GM18498 (cell line): ENCODE data around the gene DCUN1D1.
A peak's percentile ranks its signal among the peaks of the same experiment; 100 is the strongest.

ENCODE experiments used
- ATAC-seq: cut with Tn5 transposase; IDR thresholded peaks from one replicate; pipeline ENCODE4 v1.9.1; 2021; ENCODE audit warnings: mild to moderate bottlenecking, moderate library complexity; ENCODE audit not compliant: unreplicated experiment

Gene DCUN1D1

GRCh38 chr3:182980204-182981037, at the start of gene DCUN1D1:
TSS of gene DCUN1D1 (minus strand) at chr3:182980538. CDS start at chr3:182980489, 49 bp downstream.
- peak; percentile 95 for ATAC-seq

GRCh38 chr3:183028416-183028815, 48.1 kb upstream of the DCUN1D1 start:
- no peak for ATAC-seq

- ATAC-seq, result no peak
Observed at GRCh38 chr3:183027276-183027675, 46.9 kb upstream of the DCUN1D1 start.

DNA sequence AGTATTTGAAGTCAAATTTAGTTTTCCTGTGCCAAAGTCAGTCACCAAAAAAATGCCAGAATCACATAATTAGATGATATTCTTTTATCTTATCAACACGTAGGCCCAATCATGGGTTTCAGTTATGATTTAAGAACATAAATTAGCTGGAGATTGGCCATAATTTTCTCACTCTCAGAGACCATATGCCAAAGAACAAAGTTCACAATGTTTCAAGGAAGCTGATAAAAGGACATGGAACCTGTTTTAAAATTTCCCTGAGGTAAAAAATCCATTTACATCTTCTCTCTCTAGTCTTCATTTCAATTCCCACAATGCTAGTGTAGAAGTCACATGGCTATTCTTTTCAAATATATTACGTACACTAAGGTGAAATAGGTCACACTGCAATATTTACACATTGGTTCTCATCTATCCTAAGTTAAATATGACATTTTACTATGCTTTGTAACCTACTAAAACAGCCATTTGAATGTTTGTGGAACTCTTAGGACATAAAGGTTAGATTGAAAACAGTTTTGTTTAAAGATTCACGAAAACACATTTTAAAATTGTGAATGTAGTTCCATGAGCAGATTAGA, 42.7 kb upstream of the DCUN1D1 start:
- ATAC-seq, result no peak

DNA sequence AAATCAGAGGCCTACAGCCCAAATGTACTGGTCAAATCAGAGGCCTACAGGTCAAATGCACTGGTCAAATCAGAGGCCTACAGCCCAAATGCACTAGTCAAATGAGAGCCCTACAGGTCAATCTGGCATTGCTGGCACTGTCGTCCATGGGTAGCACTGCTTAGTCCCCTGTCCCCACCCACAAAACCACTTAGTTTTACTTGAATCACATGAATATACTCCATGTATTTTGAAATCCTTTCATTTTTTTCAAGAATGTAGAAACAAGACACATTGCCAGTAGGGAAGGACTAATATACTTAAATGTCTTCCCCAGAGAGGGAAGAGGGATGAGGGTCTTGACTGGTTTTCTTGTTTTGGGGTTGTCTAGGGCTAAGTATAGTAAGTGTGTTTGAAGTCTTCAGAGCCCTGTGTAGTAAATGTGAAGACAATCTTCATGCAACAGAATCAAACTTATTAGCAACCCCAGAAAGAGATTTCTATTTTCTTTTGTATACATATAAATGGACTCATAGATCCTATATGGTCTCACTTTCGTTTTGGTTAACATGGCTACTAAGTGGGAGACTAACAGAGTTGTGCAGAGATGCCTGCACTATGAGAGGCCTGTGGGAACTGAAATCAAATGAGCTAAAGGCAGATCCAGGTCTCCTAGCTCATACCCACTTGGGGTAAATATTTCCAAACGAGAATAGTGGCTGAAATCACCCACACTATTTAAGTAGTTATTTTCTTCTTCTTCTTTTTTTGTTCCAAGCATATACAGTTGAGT, 38.3 kb upstream of the DCUN1D1 start:
- no peak for ATAC-seq

DNA sequence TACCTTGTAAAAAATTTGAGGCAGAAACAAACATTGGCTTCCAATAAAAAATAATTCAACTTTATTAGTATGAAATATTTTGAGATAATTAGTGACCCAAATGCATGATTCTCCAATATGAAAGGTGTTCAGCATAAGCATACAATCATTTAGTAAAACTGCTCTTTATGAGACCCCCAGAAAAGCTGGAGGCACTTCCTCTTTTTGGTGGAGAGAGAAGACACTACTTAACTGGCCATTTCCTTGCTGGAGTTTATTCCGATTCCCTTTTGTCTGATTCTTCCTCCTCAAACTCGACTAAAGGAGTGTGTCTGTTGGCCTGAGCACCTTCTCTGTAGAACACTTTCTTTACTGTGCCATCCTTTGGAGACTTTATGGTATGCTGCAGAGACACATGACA, 34.8 kb upstream of the DCUN1D1 start:
- no peak for ATAC-seq

GRCh38 chr3:183013856-183014255, 33.5 kb upstream of the DCUN1D1 start:
- no peak for ATAC-seq

GRCh38 chr3:183013074-183013473, 32.7 kb upstream of the DCUN1D1 start:
- ATAC-seq, result no peak

- ATAC-seq, result no peak
Observed at GRCh38 chr3:183008800-183009199, 28.5 kb upstream of the DCUN1D1 start.

- ATAC-seq, result no peak
Observed at GRCh38 chr3:183008303-183008702, 28.0 kb upstream of the DCUN1D1 start.

- ATAC-seq, result no peak
Observed at GRCh38 chr3:183006396-183007002, 26.2 kb upstream of the DCUN1D1 start.

- ATAC-seq, result no peak
Observed at GRCh38 chr3:182999767-183000166, 19.4 kb upstream of the DCUN1D1 start.

- peak; percentile 72 for ATAC-seq
Observed at GRCh38 chr3:182993486-182994201, 13.3 kb upstream of the DCUN1D1 start.

DNA sequence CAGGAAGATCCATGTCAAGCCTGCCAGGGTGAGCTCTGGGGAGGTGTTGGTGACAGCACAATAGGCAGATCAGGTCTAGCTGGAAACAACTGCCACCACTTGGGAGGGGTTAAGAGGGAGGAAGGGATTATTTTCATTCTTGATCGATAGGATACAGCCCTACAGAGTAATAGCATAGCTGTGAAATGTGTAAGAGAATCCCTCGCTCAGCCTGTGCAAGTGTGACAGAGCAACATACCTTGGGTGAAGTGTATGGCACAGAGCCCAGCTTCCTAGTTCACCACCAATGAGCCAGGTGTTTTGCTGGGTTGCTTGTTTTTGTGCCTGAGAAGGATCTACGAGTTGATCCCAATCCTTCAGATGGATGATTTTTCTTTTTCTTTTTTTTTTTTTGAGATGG, 9.2 kb upstream of the DCUN1D1 start:
- ATAC-seq, result no peak

DNA sequence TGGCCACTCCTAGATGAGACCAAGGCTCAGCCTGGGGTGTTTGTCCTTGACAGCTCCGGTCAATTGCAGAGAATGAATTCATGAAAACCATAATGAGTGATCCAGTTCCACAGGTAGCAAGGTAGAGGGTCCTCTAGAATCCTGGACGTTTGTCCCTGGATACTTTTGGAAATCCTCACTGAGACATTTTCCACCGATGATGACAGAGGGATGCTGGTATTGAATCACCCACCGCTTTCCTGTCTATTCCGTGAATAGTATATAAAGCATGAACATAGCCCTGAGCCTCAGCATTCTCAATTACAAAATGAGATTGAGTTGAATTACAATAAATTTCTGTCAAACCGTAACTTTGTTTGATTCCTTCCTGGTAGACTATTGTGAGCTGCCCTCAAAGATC, 5.7 kb upstream of the DCUN1D1 start:
- ATAC-seq, result no peak

DNA sequence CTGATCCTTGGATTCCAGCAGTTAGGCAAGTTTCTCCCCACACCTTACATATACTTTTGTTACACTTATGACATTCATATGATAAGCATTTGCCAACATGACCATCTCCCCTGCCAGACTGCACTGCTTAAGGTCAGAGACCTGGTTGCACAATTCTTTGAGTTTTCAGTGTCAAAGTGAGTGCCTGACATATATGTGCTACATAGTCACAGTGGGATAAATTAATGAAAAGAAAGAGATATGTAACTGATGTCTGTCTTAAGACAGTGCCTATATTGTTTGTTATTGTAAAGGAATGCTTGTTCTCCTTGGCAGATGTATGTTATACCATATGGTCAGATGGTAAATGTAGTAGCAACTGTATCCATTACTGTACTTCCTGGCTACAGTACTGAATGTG, 3.5 kb upstream of the DCUN1D1 start:
- ATAC-seq, result no peak

GRCh38 chr3:182981038-182981380, 671 bp upstream of the DCUN1D1 start:
- ATAC-seq, result no peak

GRCh38 chr3:182979674-182980191, 605 bp downstream of the DCUN1D1 start:
- ATAC-seq, result peak; percentile 12

GRCh38 chr3:182979103-182979673, 1.1 kb downstream of the DCUN1D1 start:
- ATAC-seq, result no peak

DNA sequence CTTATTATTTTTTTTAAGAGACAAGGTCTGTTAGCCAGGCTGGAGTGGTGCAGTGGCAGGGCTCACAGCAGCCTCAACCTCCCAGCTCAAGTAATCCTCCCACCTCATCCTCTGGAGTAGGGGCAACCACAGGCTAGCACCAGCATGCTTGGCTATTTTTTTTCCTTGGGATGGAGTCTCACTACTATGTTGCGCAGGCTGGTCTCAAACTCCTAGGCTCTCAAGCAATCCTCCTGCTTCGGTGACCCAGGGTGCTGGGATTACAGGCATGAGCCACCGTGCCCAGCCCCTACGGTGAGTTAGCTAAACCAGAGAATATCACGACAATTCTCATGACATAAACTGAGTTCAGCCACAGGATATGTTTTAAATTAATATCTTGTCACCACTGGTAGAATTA, 2.0 kb downstream of the DCUN1D1 start:
- no peak for ATAC-seq
